HG03135 (cell line): ENCODE measurements around the gene PKNOX2.

Experiments used
- ATAC-seq: cut with Tn5 transposase; IDR thresholded peaks from one replicate; pipeline ENCODE4 v1.9.1; 2021; ENCODE audit warnings: mild to moderate bottlenecking, moderate library complexity; ENCODE audit not compliant: unreplicated experiment

The PKNOX2 gene

GRCh38 chr11:125333354-125334073, 169.0 kb downstream of the PKNOX2 start:
- no peak for ATAC-seq

GRCh38 chr11:125335106-125335505, 170.6 kb downstream of the PKNOX2 start:
- ATAC-seq = no peak

GRCh38 chr11:125337836-125338834, 173.6 kb downstream of the PKNOX2 start:
- ATAC-seq = no peak

- ATAC-seq = no peak
Measured at GRCh38 chr11:125338886-125339811, 174.6 kb downstream of the PKNOX2 start.

GRCh38 chr11:125341676-125342075, 177.1 kb downstream of the PKNOX2 start:
- no peak for ATAC-seq

- ATAC-seq = no peak
Measured at GRCh38 chr11:125342281-125342930, 177.9 kb downstream of the PKNOX2 start.

- ATAC-seq = no peak
Measured at GRCh38 chr11:125343086-125343717, 178.7 kb downstream of the PKNOX2 start.

GRCh38 chr11:125343718-125344131, 179.2 kb downstream of the PKNOX2 start:
- ATAC-seq = no peak

- ATAC-seq = no peak
Measured at GRCh38 chr11:125344846-125345420, 180.4 kb downstream of the PKNOX2 start.

- no peak for ATAC-seq
Measured at GRCh38 chr11:125345421-125346178, 181.0 kb downstream of the PKNOX2 start.

GRCh38 chr11:125346179-125346530, 181.6 kb downstream of the PKNOX2 start:
- no peak for ATAC-seq

- ATAC-seq = no peak
Measured at GRCh38 chr11:125346565-125347260, 182.2 kb downstream of the PKNOX2 start.

- no peak for ATAC-seq
Measured at GRCh38 chr11:125347261-125347585, 182.7 kb downstream of the PKNOX2 start.

- no peak for ATAC-seq
Measured at GRCh38 chr11:125348141-125348651, 183.6 kb downstream of the PKNOX2 start.

GRCh38 chr11:125348674-125349309, 184.2 kb downstream of the PKNOX2 start:
- no peak for ATAC-seq

GRCh38 chr11:125350206-125351032, 185.9 kb downstream of the PKNOX2 start:
- ATAC-seq = no peak
